ENCODE results near the gene HTRA2. TPM values are rescaled to one million over a fixed set of nuclear protein-coding genes. Genes with fewer than 3 reads are reported as not detected.
A peak's percentile ranks its signal among the peaks of the same experiment; 100 is the strongest.

The HTRA2 gene
- total and polyA plus RNA-seq, 2 experiments from 2014 or later: 34.0 to 35.2 TPM

GRCh38 chr2:74511104-74511989 lies 18.4 kb upstream of the HTRA2 start:
- Histone ChIP-seq H3K4me2 (ENCODE audit: unreplicated experiment) (no peak overlapping the region), H4K20me1 (ENCODE audit: insufficient read depth) (no peaks in the 10 kb centered on the region), H3K9me3 (ENCODE audit: low read depth) (no peaks in the 10 kb centered on the region), H3K9me2 (ENCODE audit: insufficient read depth) (no peaks in the 10 kb centered on the region), H3K4me3 (no peak overlapping the region), H3K27me3 (replicated peaks; ENCODE audit: insufficient read depth) (peaks cover 48% of the 10 kb centered on the region), H3K27ac (no peak overlapping the region), H3K4me1 (ENCODE audit: insufficient read depth) (peaks cover 5% of the 10 kb centered on the region), H3K36me3 (ENCODE audit: low read depth) (no peaks in the 10 kb centered on the region), H3K79me2 (ENCODE audit: insufficient read depth) (peaks cover 8% of the 10 kb centered on the region), H3K9ac (no peak overlapping the region), H3F3A (ENCODE audit: insufficient read depth) (0 out of 2 replicates have a peak, but pooled peaks cover 6% of the 10 kb centered on the region), H2AFZ (no peak overlapping the region)
- no peak for TF ChIP-seq EZH2phosphoT487 (IDR thresholded peaks at IDR 0.05; ENCODE audit: insufficient read depth, low read depth)
- TF ChIP-seq EZH2 (IDR thresholded peaks at IDR 0.05; ENCODE audit: insufficient read depth, poor library complexity, severe bottlenecking): no peak
- WGBS, 2 experiments (ENCODE audit: low coverage in 1 of 2, low lambda C conversion rate in 2 of 2, missing lambda C conversion rate in 2 of 2): 42 to 43% methylated on average over 11 of the region's 11 CpGs
- peak; percentile 48 for DNase-seq
- in situ Hi-C loops (cut with MboI): no loop called here

GRCh38 chr2:74512744-74513604 lies 16.8 kb upstream of the HTRA2 start:
- Histone ChIP-seq H3K9me3 (ENCODE audit: low read depth) (no peaks in the 10 kb centered on the region), H4K20me1 (ENCODE audit: insufficient read depth) (no peaks in the 10 kb centered on the region), H2AFZ (no peak overlapping the region), H3K9me2 (ENCODE audit: insufficient read depth) (no peaks in the 10 kb centered on the region), H3K36me3 (ENCODE audit: low read depth) (no peaks in the 10 kb centered on the region), H3K4me2 (ENCODE audit: unreplicated experiment) (no peak overlapping the region), H3K4me1 (ENCODE audit: insufficient read depth) (no peaks in the 10 kb centered on the region), H3K9ac (no peak overlapping the region), H3K27me3 (replicated peaks; ENCODE audit: insufficient read depth) (peaks cover 64% of the 10 kb centered on the region), H3F3A (ENCODE audit: insufficient read depth) (no peaks in the 10 kb centered on the region), H3K4me3 (no peak overlapping the region), H3K79me2 (ENCODE audit: insufficient read depth) (no peaks in the 10 kb centered on the region), H3K27ac (no peak overlapping the region)
- no peak for DNase-seq
- in situ Hi-C loops (cut with MboI): no loop called here
- WGBS, 2 experiments (ENCODE audit: low coverage in 1 of 2, low lambda C conversion rate in 2 of 2, missing lambda C conversion rate in 2 of 2): 9 to 18% methylated on average over 15 to 30 of the region's 36 CpGs
- TF ChIP-seq EZH2phosphoT487 (IDR thresholded peaks at IDR 0.05; ENCODE audit: insufficient read depth, low read depth) (0 out of 2 replicates have a peak, but pooled peaks have one; percentile 1), EZH2 (IDR thresholded peaks at IDR 0.05; ENCODE audit: insufficient read depth, poor library complexity, severe bottlenecking) (no peak)

GRCh38 chr2:74513605-74514367 lies 15.9 kb upstream of the HTRA2 start:
- no peaks in the 10 kb centered on the region for H3K4me1 ChIP-seq (ENCODE audit: insufficient read depth)
- no peaks in the 10 kb centered on the region for H3K36me3 ChIP-seq (ENCODE audit: low read depth)
- no peaks in the 10 kb centered on the region for H3F3A ChIP-seq (ENCODE audit: insufficient read depth)
- 13 to 14% methylated on average over 42 to 45 of the region's 52 CpGs for WGBS, 2 experiments (ENCODE audit: low coverage in 1 of 2, low lambda C conversion rate in 2 of 2, missing lambda C conversion rate in 2 of 2)
- no peaks in the 10 kb centered on the region for H4K20me1 ChIP-seq (ENCODE audit: insufficient read depth)
- H3K27ac ChIP-seq: no peak overlapping the region
- H3K27me3 ChIP-seq (replicated peaks; ENCODE audit: insufficient read depth): peaks cover 72% of the 10 kb centered on the region
- no peak overlapping the region for H2AFZ ChIP-seq
- no peaks in the 10 kb centered on the region for H3K79me2 ChIP-seq (ENCODE audit: insufficient read depth)
- TF ChIP-seq EZH2 (IDR thresholded peaks at IDR 0.05; ENCODE audit: insufficient read depth, poor library complexity, severe bottlenecking) (peak; percentile 94), EZH2phosphoT487 (IDR thresholded peaks at IDR 0.05; ENCODE audit: insufficient read depth, low read depth) (no peak; the same call in 1 of the 2 replicates)
- H3K9me3 ChIP-seq (ENCODE audit: low read depth): no peaks in the 10 kb centered on the region
- no peak overlapping the region for H3K4me2 ChIP-seq (ENCODE audit: unreplicated experiment)
- H3K4me3 ChIP-seq: no peak overlapping the region
- DNase-seq: peak; percentile 45
- no peaks in the 10 kb centered on the region for H3K9me2 ChIP-seq (ENCODE audit: insufficient read depth)
- in situ Hi-C loops (cut with MboI): no loop called here
- H3K9ac ChIP-seq: no peak overlapping the region
